Gastrocnemius medialis (tissue), 4 donors: ENCODE results near the gene PCNX3. TPM values are rescaled to one million over a fixed set of nuclear protein-coding genes. Genes with fewer than 3 reads are reported as not detected.

Source experiments
- ATAC-seq, 2 donors: fragments of 150-250 bp; one replicate each; pipeline ENCODE4 v1.9.1; 2016
- DNase-seq, 2 donors: peaks; one replicate each; pipeline ENCODE4 v3.0.0-alpha.2; 2019
- H3K27ac ChIP-seq, 4 donors: fragments of 200-600 bp; sonication (generic); 1 replicate in 1 of 4; 2 replicates in 3 of 4; pipeline ENCODE4 v1.5.1; 2016 to 2018; ENCODE audit warnings: mild to moderate bottlenecking in 2 of 4, moderate library complexity in 1 of 4
- H3K27me3 ChIP-seq, 3 donors: fragments of 200-600 bp; sonication (generic) in 2 of 3; 1 replicate in 1 of 3; 2 replicates in 2 of 3; pipeline versions ENCODE4 v1.5.1 to v1.6.0; 2016 to 2019; ENCODE audit warnings: mild to moderate bottlenecking in 1 of 3, moderate library complexity in 1 of 3
- H3K36me3 ChIP-seq, 2 donors: fragments of 200-600 bp; sonication (generic) in 1 of 2; one replicate each; pipeline ENCODE4 v1.5.1; 2017 to 2018
- H3K4me1 ChIP-seq, 2 donors: fragments of 200-600 bp; sonication (generic) in 1 of 2; one replicate each; pipeline ENCODE4 v1.5.1; 2016 to 2017; ENCODE audit warnings: mild to moderate bottlenecking in 2 of 2
- H3K4me3 ChIP-seq, 4 donors: fragments of 200-600 bp; sonication (generic) in 3 of 4; 1 replicate in 1 of 4; 2 replicates in 3 of 4; pipeline ENCODE4 v1.5.1; 2016 to 2019; ENCODE audit warnings: mild to moderate bottlenecking in 2 of 4
- H3K9me3 ChIP-seq, 3 donors: fragments of 200-600 bp; sonication (generic) in 2 of 3; 1 replicate in 1 of 3; 2 replicates in 2 of 3; pipeline ENCODE4 v1.5.1; 2016 to 2019
- POLR2A ChIP-seq, 2 donors: fragments of 450-650 bp; IDR thresholded peaks; one replicate each; pipeline ENCODE4 v1.6.1; 2017; ENCODE audit warnings: antibody characterized with exemption in 2 of 2, mild to moderate bottlenecking in 2 of 2, moderate library complexity in 2 of 2
- in situ Hi-C, 4 donors: fragments of 200-750 bp; cut with MboI; loops; one replicate each; pipeline versions ENCODE4 v1.15.0 to v1.8.0; 2017; ENCODE audit warnings: low sequenced_read_pairs in 4 of 4
- intact Hi-C: fragments of 100-400 bp; cut with DNase I; formaldehyde crosslinking; loops from one replicate; pipeline ENCODE4 v1.15.1; 2023; ENCODE audit warnings: low total_unique reads
- total RNA-seq, 4 donors: library from RNA; depleted of rRNA; stranded (reverse); fragments of >200 nt; gene quantifications; one replicate each; pipeline versions ENCODE4 v1.1.0 to v1.2.3, GENCODE V29; 2016
- TF ChIP-seq, protein P1 (sequence below), 5 experiments: fragments of 450-650 bp in 3 of 5; fragments of 200-600 bp in 2 of 5; sonication (generic) in 2 of 5; IDR thresholded peaks in 4 of 5; conservative IDR thresholded peaks in 1 of 5; 1 replicate in 4 of 5; 2 replicates in 1 of 5; pipeline ENCODE4 v1.5.1; 2016 to 2019; ENCODE audit warnings: antibody characterized with exemption in 5 of 5, mild to moderate bottlenecking in 3 of 5, moderate library complexity in 3 of 5

Gene PCNX3
- total RNA-seq, 4 donors from 2014 or later = 7.6 to 15.6 (median 13.1) TPM

DNA sequence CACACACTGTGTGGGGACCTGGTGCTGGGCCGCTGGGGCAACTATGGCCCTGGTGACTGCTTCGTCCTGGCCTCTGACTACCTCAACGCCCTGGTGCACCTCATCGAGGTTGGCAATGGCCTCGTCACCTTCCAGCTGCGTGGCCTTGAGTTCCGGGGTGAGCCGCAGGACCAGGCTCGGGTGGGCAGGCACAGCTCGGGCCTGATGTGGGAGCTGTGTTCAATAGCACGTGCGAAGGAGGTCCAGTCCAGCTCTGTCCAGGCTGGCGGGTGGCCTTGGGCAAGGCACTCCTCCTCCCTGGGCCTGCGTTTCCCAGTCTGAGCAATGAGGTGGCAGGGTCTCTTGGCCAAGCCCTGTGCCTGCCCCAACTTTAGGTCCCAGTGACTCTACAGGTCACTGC is 14.0 kb downstream of the PCNX3 start:
- Histone ChIP-seq H3K9me3 (no peaks in the 10 kb centered on the region), H3K36me3 (peaks cover 0 to 88% of the 10 kb centered on the region in 2 donors), H3K27me3 (no peaks in the 10 kb centered on the region), H3K4me1 (no peaks in the 10 kb centered on the region), H3K27ac (no peak overlapping the region), H3K4me3 (no peak overlapping the region)
- in situ Hi-C loops (no loop called here), intact Hi-C loops (no loop called here)
- DNase-seq (no peak), ATAC-seq (no peak)
- TF ChIP-seq, protein P1, sequence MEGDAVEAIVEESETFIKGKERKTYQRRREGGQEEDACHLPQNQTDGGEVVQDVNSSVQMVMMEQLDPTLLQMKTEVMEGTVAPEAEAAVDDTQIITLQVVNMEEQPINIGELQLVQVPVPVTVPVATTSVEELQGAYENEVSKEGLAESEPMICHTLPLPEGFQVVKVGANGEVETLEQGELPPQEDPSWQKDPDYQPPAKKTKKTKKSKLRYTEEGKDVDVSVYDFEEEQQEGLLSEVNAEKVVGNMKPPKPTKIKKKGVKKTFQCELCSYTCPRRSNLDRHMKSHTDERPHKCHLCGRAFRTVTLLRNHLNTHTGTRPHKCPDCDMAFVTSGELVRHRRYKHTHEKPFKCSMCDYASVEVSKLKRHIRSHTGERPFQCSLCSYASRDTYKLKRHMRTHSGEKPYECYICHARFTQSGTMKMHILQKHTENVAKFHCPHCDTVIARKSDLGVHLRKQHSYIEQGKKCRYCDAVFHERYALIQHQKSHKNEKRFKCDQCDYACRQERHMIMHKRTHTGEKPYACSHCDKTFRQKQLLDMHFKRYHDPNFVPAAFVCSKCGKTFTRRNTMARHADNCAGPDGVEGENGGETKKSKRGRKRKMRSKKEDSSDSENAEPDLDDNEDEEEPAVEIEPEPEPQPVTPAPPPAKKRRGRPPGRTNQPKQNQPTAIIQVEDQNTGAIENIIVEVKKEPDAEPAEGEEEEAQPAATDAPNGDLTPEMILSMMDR (IDR thresholded peaks at IDR 0.05 in 4 of 5, conservative IDR thresholded peaks at IDR 0.05 in 1 of 5) = no peak
- TF ChIP-seq POLR2A (IDR thresholded peaks at IDR 0.05) = no peak

DNA sequence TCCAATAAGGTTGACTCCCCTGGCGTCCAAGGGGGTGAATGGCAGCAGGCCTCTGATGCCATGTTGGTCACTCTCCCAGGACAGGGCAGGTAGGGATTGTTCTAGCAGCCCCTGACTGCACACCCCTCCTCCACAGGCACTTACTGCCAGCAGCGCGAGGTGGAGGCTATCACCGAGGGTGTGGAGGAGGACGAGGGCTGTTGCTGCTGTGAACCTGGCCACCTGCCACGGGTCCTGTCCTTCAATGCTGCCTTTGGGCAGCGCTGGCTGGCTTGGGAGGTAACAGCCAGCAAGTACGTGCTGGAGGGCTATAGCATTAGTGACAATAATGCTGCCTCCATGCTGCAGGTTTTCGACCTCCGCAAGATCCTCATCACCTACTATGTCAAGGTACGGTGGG is 14.6 kb downstream of the PCNX3 start:
- peaks cover 0 to 88% of the 10 kb centered on the region in 2 donors for H3K36me3 ChIP-seq
- H3K4me1 ChIP-seq = no peaks in the 10 kb centered on the region
- no peak overlapping the region for H3K27ac ChIP-seq
- no peak overlapping the region for H3K4me3 ChIP-seq
- H3K27me3 ChIP-seq = no peaks in the 10 kb centered on the region
- intact Hi-C loops = no loop called here
- TF ChIP-seq, protein P1 (IDR thresholded peaks at IDR 0.05 in 4 of 5, conservative IDR thresholded peaks at IDR 0.05 in 1 of 5) = no peak
- no peak for TF ChIP-seq POLR2A (IDR thresholded peaks at IDR 0.05)
- in situ Hi-C loops = no loop called here
- DNase-seq = no peak
- no peaks in the 10 kb centered on the region for H3K9me3 ChIP-seq
- no peak for ATAC-seq

DNA sequence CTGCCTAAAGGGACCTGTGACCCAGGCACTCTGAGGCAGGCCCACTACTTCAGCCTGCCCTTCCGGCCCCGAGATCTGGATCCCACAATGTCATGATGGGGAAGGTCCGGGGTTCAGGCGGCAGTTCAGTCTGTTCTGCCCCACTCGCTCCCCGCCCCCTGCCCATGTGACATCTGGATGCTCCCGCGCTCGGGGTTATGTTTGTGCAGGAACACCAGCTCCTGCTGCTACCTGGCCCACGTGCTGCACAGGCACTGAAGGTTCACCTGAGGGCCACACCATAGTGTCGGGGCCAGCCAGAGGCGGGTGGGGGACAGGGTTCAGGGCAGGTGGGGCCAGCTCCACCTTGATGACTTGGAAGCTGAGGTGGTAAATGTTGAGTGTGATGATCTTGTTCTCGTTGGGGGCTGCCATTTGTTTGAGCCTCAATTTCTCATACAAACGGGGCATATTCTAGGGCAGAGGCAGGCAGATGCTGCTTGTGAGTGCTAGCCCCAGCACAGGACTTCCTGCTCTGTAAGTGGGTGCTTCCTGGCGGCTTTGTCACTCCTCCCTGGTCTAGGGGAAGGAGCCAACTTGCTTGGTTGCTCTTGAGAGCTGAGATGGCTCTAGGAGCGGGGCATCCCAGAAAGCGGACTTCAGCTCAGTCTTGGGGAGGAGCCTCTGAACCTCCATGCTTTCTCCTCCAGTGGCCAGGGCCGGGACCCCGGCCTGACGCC is 18.0 kb downstream of the PCNX3 start:
- ATAC-seq (no peak), DNase-seq (no peak)
- no peak overlapping the region for H3K4me3 ChIP-seq
- intact Hi-C loops (no loop called here), in situ Hi-C loops (no loop called here)
- H3K9me3 ChIP-seq = no peaks in the 10 kb centered on the region
- peaks cover 9 to 10% of the 10 kb centered on the region in 2 donors for H3K4me1 ChIP-seq
- H3K27ac ChIP-seq = no peak overlapping the region
- H3K27me3 ChIP-seq = no peaks in the 10 kb centered on the region
- peaks cover 0 to 73% of the 10 kb centered on the region in 2 donors for H3K36me3 ChIP-seq
- TF ChIP-seq POLR2A (IDR thresholded peaks at IDR 0.05) = no peak
- TF ChIP-seq, protein P1 (IDR thresholded peaks at IDR 0.05 in 4 of 5, conservative IDR thresholded peaks at IDR 0.05 in 1 of 5) = no peak

DNA sequence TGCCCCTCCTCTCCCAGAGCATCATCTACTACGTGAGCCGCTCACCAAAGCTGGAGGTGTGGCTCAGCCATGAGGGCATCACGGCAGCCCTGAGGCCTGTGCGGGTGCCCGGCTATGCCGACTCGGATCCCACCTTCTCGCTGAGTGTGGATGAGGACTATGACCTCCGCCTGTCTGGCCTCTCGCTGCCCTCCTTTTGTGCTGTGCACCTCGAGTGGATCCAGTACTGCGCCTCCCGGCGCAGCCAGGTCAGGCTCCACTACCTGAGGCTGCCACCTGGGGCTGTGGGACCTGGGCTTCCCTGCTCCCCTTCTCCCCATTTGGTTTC is 18.5 kb downstream of the PCNX3 start:
- Histone ChIP-seq H3K9me3 (no peaks in the 10 kb centered on the region), H3K4me3 (no peak overlapping the region), H3K36me3 (peaks cover 0 to 68% of the 10 kb centered on the region in 2 donors), H3K27me3 (no peaks in the 10 kb centered on the region), H3K4me1 (peaks cover 11 to 12% of the 10 kb centered on the region in 2 donors), H3K27ac (no peak overlapping the region)
- ATAC-seq = no peak
- no peak for DNase-seq
- intact Hi-C loops (no loop called here), in situ Hi-C loops (no loop called here)
- TF ChIP-seq, protein P1 (IDR thresholded peaks at IDR 0.05 in 4 of 5, conservative IDR thresholded peaks at IDR 0.05 in 1 of 5) = no peak
- no peak for TF ChIP-seq POLR2A (IDR thresholded peaks at IDR 0.05)

DNA sequence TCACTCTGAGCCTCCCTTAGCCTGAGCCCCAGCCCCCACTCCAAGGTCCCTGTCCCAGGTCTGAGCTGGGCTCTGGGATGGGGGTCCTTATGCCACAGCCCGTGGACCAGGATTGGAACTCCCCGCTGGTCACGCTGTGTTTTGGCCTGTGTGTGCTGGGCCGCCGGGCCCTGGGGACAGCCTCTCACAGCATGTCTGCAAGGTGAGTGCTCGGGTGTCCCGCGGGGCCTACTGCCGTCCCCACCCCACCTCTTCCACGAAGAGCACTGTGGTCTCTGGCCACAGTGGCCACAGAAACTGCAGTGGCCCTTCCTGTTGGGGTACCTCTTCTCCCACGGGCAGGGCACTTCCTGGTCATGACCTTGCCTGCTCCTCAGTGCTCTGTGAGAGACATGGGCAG is 18.9 kb downstream of the PCNX3 start:
- H3K4me1 ChIP-seq = peaks cover 13 to 16% of the 10 kb centered on the region in 2 donors
- no peak overlapping the region for H3K27ac ChIP-seq
- no peak overlapping the region for H3K4me3 ChIP-seq
- DNase-seq (no peak), ATAC-seq (no peak)
- no peaks in the 10 kb centered on the region for H3K9me3 ChIP-seq
- H3K36me3 ChIP-seq = peaks cover 0 to 64% of the 10 kb centered on the region in 2 donors
- intact Hi-C loops (no loop called here), in situ Hi-C loops (no loop called here)
- H3K27me3 ChIP-seq = no peaks in the 10 kb centered on the region
- TF ChIP-seq POLR2A (IDR thresholded peaks at IDR 0.05) = no peak
- TF ChIP-seq, protein P1 (IDR thresholded peaks at IDR 0.05 in 4 of 5, conservative IDR thresholded peaks at IDR 0.05 in 1 of 5) = no peak
